Measurements from ENCODE around the gene LBP.
"Not testable (repeated sequence)": the region's sequence is repeated elsewhere in the genome, so short reads cannot be mapped to it uniquely, and the experiment has no call there.

The LBP gene
- total RNA-seq = 0 reads per million in 2 experiments

GRCh38 chr20:38346247-38346651 lies at the start of gene LBP:
TSS of gene LBP (plus strand) at chr20:38346482. CDS start at chr20:38346517, 35 bp downstream.
- no peak for DNase-seq (ENCODE audit: low read depth)

GRCh38 chr20:38297916-38298674 lies 48.2 kb upstream of the LBP start:
- no peak for DNase-seq (ENCODE audit: low read depth)

GRCh38 chr20:38298768-38299288 lies 47.5 kb upstream of the LBP start:
- DNase-seq (ENCODE audit: low read depth) = no peak

- no peak for DNase-seq (ENCODE audit: low read depth)
These were observed 46.3 kb upstream of the LBP start for GRCh38 chr20:38299963-38300362.

- DNase-seq (ENCODE audit: low read depth) = no peak
These were observed 45.8 kb upstream of the LBP start for GRCh38 chr20:38300438-38300837.

- DNase-seq (ENCODE audit: low read depth) = no peak
These were observed 45.0 kb upstream of the LBP start for GRCh38 chr20:38301309-38301708.

GRCh38 chr20:38302786-38303185 lies 43.5 kb upstream of the LBP start:
- DNase-seq (ENCODE audit: low read depth) = no peak

- DNase-seq (ENCODE audit: low read depth) = no peak
These were observed 42.3 kb upstream of the LBP start, which contains the start of gene BPI for GRCh38 chr20:38303908-38304379. TSS of gene BPI (plus strand) at chr20:38304156. CDS start at chr20:38304224, 68 bp downstream.

GRCh38 chr20:38304845-38305447 lies 41.3 kb upstream of the LBP start:
- DNase-seq (ENCODE audit: low read depth) = no peak

GRCh38 chr20:38305541-38305940 lies 40.7 kb upstream of the LBP start:
- DNase-seq (ENCODE audit: low read depth) = no peak

- no peak for DNase-seq (ENCODE audit: low read depth)
These were observed 39.9 kb upstream of the LBP start for GRCh38 chr20:38306379-38306778.

- DNase-seq (ENCODE audit: low read depth) = no peak
These were observed 38.8 kb upstream of the LBP start for GRCh38 chr20:38307371-38308046.

GRCh38 chr20:38308047-38308438 lies 38.2 kb upstream of the LBP start:
- no peak for DNase-seq (ENCODE audit: low read depth)

- no peak for DNase-seq (ENCODE audit: low read depth)
These were observed 37.8 kb upstream of the LBP start for GRCh38 chr20:38308447-38308846.

GRCh38 chr20:38311091-38311490 lies 35.2 kb upstream of the LBP start:
- no peak for DNase-seq (ENCODE audit: low read depth)

GRCh38 chr20:38311491-38311890 lies 34.8 kb upstream of the LBP start:
- no peak for DNase-seq (ENCODE audit: low read depth)

- DNase-seq (ENCODE audit: low read depth) = no peak
These were observed 32.6 kb upstream of the LBP start for GRCh38 chr20:38313676-38314075.

GRCh38 chr20:38314350-38314749 lies 31.9 kb upstream of the LBP start:
- DNase-seq (ENCODE audit: low read depth) = not testable (repeated sequence)

- no peak for DNase-seq (ENCODE audit: low read depth)
These were observed 30.9 kb upstream of the LBP start for GRCh38 chr20:38315290-38315966.

- no peak for DNase-seq (ENCODE audit: low read depth)
These were observed 29.9 kb upstream of the LBP start for GRCh38 chr20:38316341-38316740.

GRCh38 chr20:38317422-38317821 lies 28.9 kb upstream of the LBP start:
- DNase-seq (ENCODE audit: low read depth) = no peak

GRCh38 chr20:38320221-38320620 lies 26.1 kb upstream of the LBP start:
- DNase-seq (ENCODE audit: low read depth) = no peak

All from T follicular helper cell (primary cell).